HG02642 (cell line): ENCODE measurements around the gene HIPK2.
"Not testable (repeated sequence)": the region's sequence is repeated elsewhere in the genome, so short reads cannot be mapped to it uniquely, and the experiment has no call there.

Experiments
- ATAC-seq: cut with Tn5 transposase; IDR thresholded peaks from one replicate; pipeline ENCODE4 v1.9.1; 2021; ENCODE audit warnings: mild to moderate bottlenecking; ENCODE audit not compliant: unreplicated experiment, poor library complexity

HIPK2 gene

DNA sequence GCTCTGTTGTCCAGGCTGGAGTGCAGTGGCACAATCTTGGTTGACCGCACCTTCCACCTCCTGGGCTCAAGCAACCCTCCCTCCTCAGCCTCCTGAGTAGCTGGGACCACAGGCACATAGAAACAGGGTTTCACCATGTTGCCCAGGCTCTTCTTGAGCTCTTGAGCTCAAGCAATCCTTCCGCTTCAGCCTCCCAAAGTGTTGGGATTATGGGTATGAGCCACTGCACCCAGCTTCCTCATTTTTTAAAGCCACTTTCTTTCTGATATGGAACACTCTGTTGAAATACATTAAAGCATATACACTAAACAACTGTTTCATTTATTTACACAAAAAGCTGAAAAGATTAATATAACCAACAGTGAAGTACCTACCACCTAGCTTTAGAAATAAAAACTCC, 137.1 kb downstream of the HIPK2 start:
- ATAC-seq: no peak

DNA sequence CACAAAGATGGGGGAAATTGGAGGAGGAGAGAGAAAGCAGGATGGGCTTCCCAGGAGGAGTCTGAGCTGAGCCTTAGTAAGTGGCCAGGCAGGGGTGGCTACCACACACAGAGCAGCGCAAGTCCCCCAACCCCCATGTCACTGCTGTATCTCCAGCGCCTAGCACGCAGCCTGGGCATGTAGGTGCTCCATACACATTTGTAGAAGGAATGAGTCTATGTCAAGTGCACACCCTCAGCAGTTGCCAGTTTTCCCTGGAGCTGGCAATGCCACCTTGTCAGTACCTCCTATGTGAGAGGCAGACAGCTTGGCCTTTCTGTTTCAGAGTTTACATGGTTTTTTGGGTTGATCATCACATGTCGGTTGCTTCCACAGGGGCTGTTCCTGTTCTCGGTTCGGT, 138.2 kb downstream of the HIPK2 start:
- no peak for ATAC-seq

DNA sequence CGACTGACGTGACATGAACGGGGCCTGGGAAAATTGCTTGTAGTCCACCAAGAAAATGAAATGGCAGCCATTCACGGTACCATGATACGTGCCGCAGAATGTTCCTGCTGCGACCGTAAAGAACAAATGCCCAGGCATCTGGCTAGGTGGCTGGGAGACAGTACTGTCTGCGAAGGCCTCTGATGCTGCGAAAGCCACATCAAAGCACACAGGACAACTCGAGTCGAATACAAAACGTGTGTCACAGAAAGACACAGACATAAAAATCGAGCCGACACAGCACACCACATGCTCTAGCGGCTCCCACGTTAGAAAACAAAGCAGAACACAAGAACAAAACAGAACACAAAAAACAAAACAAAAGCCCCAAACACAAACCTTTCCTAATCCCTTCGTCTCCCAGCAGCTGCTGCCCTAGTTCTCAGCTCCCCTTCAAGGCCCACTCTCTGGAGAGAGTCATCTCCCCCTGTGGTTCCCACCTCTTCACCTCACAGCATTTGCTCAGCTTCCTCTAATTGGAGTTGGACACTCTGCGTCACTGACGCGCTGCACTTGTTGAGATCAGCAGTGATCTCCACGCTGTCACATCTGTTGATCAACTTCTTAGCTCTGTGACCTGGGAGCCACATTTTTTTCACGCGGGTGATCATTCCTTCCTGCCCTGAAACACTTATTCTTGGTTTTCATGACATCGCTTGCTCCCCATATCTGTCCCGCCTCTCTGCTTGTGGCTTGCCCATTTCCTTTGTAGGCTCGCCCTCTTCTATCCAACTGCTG, 142.1 kb downstream of the HIPK2 start:
- ATAC-seq: no peak

DNA sequence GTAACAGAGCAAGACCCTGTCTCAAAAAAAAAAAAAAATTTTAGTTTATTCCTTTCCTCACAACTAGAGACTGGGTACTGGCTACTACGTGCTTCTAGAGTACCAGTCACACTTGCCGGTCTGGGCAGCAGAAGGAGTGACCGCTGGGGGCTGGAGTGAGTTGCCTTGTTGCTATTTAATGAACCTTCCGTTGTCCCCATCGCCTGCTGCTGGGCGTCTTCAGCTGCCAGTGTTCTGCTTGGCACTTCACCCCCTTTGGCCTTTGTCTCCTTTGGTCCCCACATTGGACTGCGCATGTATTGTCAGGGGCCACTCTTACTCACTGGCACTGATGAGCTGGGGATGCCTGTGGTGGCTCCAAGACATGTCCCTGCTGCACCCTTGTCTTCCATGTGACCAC, 143.7 kb downstream of the HIPK2 start:
- no peak for ATAC-seq

DNA sequence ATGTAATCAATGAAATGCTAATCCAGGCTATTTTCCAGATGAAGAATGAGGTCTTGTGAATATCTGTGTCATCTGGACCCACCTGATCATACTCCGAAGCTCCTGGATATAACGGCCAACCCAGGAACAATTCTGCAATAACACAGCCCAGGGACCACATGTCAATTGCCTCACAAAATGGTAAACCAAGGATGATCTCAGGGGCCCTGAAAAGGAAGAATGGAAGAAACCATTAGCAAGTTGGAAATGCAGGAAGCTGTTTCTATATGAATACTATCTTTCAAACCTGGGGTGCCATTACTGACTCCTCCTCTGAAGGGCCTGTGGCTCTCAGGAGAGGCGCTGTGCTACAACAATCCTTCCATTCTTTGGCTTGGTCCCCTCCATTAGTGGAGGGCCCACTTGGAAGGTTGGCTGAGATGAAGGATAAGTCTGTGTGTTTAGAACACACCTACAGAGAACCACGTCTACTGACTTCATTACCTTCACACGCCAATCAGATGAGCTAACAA, 146.2 kb downstream of the HIPK2 start:
- ATAC-seq: no peak

DNA sequence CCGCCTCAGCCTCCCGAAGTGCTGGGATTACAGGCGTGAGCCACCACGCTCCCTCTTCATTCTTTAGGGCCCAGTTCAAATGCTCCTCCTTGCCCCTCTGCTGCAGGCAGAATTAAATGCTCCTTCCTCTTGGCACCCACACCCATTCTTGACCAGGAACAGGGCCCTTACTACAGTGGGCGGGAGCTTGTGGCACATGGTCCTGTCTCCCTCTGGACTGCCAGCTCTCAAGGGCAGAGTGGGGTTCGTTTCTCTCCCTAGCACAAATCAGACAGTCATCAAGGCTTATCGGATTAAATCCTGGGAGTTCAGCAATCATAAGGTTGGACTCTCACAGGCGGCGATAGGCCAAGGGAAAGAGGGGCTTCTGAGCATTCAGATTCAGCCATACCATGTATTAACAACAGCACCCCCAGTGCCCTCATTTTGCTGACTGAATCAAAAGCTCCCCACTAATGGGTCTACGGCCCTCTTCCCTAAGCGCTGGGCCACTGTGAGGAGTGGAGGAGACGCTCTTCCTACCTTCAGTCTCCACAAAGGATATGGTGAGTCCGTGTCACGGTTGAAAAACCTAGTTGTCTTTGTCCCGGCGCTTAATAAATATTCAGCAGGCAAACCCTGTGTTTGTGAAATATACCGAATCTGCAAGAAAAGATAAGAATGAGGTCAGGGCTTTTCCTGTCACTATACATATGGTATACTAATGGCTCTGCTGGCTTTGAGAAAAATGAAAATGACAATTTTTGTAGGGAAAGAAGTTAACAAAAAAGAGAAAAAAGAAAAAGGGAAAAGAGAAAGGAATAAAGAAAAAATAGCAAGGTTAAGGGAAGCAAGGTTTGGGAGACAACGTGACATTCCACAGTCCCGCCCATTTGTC, 146.9 kb downstream of the HIPK2 start:
- no peak for ATAC-seq

DNA sequence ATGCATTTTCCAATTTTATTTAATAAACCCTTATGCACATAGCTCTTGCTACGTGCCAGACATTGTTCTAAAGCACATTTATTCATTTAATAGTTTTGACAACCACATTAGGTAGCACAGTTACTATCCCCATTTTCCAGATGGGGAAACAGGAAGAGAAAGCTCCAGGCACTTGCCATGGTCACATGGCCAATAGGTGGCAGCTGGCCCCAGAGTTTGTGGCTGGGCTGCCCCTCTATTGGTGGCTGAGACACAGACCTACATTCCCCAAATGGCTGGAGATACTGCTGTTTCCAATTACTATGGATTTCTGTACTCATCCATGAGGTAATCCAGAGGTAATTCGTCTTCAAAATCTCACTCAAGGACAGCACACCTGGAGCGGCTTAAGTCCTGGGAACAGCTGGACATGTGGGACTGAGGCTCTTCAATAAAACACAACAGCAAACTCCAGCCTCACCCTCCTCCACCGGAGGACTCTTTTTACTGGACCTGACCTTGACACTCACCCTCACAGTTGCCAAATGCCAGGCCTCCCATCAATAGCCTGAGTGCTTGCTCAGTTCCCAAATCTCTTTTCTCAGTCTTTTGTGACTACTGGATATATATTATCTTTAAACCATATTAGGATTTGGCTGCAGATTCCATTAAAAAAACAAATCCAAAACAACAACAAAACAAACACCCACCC, 148.3 kb downstream of the HIPK2 start:
- ATAC-seq: no peak

DNA sequence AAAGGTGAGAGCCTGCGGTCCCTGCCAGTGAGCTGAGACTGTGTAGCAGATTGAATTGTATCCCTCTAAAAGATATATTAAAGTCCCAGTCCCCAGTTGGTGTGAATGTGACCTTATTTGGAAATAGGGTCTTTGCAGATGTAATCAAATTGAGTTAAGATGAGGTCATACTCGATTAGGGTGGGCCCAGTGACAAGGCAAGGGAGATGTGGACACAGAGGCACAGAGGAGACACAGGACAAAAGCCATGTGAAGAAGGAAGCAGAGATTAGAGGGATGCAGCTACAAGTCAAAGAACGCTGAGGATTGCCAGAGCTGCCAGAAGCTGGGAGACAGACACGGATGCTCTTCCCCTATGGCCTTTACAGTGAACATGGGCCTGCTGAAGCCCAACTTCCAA, 150.0 kb downstream of the HIPK2 start:
- ATAC-seq: no peak

DNA sequence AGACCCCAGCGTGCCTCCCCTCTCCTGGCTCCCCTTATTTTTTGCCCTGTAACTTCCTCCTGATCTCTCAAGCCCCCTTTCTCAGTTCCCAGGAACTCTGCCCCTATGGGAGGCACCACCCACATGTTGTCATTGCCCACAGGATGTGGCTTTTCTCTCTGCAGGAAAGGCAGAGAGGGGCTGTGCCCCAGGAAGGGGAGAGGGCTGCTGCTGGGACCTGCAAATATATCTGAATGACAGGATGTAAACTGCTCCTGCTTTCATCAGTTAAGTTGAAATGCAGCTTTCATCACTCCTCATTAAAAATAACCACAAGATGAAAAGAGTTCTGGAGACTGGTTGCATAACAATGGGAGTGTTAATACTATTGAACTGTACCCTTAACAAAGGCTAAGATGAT, 151.0 kb downstream of the HIPK2 start:
- ATAC-seq: no peak

DNA sequence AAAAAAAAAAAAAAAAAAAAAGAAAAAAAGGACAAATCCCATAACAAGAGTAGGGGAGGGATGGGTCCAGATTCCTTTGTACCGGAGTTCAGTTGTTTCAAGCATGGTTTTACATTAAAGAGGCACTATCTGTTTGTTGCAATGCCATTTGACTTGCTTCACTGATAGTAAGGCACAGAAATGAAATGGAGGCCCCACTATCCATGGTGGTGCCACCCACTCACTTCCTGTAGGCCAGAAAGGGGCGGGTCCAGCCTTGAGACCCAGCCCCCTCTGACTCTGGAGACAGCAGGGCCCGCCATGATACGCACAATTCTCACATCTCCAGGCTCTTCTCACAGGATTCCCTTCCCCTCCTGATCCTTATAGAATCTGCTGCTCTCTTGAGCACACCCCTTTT, 154.3 kb downstream of the HIPK2 start:
- no peak for ATAC-seq

DNA sequence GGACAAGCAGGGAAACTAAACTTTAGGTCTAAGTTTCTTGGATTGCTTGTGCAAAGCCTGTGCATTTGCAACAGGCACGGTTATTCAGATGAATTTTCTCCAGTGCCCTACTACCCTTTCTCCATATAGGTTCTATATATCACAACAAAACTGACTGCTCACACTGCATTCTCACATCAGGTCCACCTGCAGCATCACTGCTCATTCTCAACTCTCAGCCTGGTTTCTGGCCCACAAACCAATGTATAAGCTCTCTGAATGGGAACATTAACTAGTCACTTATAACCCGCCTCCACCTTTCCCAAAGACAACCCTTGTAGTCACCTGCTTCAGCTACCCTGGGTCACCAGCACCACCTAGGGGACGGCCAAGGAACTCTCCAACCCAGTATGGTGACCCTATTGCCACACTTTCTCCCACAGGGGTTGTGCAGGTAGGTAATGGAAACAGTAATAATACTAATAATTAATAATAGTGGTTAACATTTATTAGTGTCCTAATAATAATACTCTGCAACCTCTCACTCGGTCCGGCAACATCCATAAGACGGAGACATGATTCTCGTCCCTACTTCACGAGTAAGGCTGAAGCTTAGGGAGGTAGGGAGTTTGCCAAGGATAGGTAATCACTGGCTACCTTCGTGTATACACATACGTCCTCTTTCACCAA, 157.0 kb downstream of the HIPK2 start:
- no peak for ATAC-seq

DNA sequence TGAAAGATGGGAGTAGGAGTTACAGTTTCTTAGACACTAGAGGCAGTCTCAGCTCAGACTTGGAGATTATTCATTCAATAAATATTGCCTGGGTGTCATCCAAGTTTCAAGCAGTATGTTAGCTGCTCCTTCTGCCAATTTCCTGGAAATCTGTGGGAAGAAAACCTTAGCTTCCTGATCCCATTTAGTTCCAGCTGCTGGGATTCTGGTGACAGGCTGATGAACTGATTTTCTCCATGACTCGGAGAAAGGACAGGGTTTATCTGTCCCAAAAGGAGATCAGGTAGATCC, 158.5 kb downstream of the HIPK2 start:
- ATAC-seq: no peak

DNA sequence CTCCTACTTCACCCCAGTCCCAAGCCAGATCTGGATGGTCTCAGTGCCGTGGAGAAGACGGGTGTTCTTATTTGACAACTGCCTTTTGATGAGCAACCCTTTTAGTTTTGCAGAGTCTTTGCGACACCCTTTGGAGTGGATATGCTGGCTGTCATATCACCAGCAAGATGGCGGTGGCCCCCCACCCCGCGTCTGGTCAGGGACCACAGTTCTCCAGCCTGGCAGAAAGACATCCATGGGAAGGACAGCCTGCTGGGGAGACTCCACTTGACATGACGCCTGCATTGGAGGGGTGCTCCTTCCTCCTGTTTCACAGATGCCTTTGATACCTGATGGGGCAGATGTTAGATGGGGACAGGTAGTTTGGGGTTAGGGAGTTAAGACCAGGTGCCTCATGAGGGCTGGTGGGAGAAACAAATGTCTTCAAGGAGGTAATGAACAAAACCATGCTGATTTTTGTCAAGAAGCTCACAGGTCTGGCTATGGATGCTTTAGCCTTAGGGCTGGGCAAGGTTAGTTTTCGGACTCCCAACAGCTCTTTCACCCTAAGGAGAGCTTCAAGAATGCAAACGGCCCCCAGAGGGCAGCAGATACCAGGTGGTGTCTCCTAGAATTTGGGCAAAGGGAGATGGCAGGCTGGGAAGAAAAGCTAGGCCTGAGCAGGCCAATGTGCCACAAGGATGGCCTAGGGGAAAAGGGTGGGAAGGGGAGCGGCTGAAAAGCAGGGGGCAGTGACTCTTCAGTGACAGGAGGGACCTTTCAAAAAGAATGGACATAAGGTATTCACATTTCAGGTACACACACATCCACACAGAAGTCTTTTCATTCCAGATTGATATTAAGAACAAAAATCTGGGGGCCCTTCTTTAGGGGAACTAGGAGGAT, 159.1 kb downstream of the HIPK2 start:
- ATAC-seq: no peak

DNA sequence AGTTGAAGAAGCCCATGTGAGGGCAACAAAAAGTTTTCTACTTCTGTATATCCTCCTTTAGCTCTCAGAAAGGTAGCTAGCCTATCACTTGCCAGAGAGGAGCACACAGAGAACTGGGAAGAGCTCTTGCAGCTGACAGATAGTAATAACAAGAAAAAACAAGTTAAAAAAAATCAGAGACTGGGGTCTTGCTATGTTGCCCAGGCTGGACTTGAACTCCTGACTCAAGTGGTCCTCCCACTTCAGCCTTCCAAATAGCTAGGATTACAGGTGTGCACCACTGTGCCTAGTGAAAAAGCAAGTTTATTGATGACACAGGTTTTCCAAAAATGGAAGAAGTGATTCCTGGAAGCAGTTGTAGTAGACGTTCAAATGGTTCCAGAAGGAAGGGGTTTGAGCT, 160.7 kb downstream of the HIPK2 start:
- no peak for ATAC-seq

DNA sequence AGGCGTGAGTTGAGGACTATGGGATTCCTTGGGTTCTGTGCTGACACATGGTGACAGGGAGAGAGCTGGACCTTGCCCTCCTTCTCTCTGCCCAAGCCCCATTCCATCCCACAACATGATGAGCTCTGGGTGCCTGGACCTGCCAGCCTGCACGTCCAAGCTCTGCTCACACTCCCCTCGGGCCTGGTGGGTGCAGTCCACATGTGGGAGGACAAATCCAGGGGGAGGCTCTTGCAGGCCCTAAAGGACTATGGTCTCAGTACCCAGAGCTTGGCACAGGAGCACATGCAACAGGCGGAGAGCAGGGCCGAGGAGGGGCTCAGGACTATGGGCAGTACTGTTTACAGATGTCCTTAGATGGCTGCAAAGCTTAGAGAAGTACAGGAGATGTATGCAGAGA, 162.9 kb downstream of the HIPK2 start:
- no peak for ATAC-seq

DNA sequence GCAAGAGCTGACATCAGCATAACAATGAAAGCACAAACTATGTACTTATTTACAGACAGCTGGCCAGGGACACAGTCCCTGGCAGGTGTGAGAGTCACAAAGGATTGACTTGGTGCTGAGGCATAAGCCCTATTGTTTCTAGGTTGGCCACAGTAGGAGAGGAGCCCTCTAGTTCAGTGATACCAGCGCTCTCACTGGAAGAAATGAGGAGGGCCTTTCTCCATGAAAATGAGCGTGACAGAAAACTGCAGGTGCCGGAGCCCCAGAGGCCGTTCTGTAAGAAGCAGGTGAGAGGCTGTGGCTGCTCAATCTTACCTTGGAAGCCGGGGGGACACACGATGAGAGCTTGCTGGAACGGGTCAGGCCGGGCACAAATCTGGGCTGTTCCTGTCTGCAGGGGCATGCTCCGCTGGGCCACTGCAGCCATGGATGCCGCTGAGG, 163.8 kb downstream of the HIPK2 start:
- ATAC-seq: no peak

DNA sequence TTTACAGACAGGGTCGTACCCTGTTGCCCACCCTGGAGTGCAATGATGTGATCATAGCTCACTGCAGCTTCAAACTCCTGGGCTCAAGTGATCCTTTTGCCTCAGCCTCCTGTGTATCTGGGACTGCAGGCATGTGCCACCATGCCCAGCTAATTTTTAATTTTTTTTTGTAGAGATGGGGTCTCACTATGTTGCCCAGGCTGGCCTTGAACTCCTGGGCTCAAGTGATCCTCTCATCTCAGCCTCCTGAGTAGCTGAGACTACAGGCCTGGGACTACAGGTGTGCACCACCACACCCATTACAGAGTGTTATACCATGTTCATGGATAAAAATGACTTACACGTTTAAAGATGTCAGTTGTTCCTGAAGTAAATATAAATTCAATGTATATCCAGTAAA, 166.2 kb downstream of the HIPK2 start:
- ATAC-seq: not testable (repeated sequence)

DNA sequence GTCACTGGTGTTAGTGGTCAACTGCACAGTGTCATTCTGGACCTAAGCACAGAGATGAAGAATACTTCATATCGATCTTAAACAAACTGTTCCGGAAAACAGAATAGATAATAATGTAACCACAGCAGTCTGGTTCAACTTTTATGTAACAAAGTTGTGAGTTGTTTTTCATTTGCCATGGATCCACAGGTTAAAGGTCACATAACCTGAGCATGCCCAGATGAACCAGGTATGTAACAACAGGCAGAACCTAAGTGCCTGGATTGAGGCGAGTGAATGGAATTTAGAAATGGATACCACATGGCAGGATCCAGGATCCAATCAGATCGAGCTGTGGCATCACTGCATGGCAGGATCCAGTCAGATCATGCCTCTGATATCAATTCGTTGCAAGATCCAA, 167.2 kb downstream of the HIPK2 start:
- ATAC-seq: no peak

DNA sequence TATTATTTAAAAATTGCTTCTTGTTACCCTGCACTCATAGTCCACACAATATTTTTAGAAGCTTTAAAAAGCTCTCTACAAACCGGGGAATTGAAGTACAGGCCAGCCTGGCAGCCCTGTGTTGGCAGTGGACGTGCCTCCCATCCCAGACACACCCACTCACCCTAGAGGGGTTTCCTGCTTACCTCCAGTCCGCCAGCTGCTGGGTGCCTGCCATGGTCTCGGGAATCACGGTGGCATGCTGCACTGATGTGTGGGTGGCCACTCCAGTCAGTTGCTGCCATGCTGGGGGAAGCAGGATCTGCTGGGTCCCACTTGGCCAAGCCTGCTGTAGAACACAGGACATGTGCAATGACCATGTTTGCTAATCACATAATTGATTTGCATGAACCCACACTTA, 173.9 kb downstream of the HIPK2 start:
- ATAC-seq: no peak

DNA sequence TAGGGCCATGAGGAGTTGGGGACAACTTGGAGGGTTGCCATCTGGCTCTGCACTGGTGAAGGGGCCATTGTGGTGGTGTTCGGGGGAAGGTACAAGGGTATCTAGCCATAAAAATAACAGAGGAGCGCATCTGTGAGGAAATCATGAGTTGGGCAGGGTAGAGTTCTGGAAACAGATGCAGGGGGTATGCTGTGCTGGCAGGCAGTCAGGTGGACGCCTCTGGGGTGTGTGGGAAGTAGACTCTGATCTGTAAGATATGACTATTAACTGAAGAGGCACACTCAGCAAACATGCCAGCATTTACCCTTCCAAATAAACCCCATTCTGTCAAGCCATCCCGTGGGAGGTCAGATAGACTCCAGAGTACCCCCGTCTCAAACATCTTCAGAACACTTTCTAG, 174.5 kb downstream of the HIPK2 start:
- no peak for ATAC-seq
